C1 segment of cervical spinal cord (tissue), 14 donors: ENCODE results near the gene RNF10.
"Not testable (repeated sequence)": the region's sequence is repeated elsewhere in the genome, so short reads cannot be mapped to it uniquely, and the experiment has no call there.

Experiments used
- DNase-seq, 14 donors: peaks; one replicate each; lab custom pipeline; 2025; lab: John Stamatoyannopoulos, UW

Gene RNF10

DNA sequence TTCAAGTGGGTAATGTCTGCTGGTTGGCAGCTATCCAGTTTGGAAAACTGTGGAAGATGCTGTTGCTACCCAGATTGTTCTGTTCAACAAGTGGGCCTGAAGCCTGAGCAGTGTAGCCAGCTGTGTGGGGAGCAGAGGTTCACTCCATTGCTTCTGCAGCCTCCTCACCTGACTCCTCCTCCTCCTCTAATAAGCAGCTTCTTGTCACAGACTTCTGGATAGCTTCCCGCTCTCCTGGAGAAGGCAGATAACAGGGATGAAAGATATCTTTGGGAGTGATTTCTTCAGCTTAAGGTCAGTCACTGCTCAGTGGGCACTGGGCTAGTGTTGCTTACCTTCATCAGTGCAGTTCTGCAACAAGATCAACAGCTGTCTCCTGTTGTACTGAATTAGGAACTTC lies 45.0 kb downstream of the RNF10 start:
- DNase-seq = no peak

DNA sequence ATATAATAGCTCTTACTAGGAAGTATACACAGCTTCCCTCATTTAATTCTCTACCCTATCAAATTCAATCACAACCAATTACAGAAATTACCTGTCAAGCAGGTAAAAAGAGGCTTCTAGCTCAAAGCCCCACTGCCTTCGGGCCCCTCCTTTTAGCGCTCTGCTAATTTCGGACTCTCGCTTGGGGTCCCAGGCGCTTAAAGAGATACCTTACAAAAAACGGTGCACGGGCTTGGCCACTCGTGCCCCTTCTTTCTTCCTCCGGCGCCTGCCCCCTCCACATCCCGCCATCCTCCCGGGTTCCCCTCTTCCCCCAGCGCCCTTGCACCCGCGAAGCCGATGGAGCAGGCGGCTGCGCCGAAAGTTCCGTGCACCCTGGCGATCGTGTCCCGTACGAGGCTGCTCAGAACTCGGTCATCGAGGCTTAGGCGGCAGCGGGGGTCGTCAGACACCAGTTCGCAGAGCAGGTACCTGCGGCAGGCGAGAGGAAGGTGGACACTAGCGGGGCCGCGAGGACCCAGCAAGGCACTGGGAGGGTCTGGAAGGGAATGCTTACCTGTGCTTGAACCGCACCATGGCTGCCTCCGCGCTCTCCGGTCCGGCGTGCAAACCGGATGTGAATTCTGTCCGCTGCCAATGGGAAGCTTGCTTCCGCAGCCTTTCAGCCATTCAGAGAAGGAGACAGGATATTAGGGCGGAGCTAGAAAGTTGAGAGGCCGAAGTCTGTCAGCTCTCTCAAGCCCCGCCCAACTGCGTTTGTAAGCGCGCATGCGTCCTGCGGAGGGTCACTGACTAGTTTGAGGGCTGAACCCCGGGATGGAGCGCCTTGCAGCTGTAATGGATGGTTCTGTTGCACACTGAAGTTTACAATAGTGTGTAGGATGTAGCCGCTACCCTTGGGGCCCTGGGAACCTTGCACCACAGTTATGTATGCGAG lies 46.9 kb downstream of the RNF10 start, which contains the start of gene POP5:
POP5 (minus strand) TSS at position 616 of the 937 bp plus-strand sequence; CDS start at position 576, 40 bp downstream.
- peak; percentile 55 to 97 (median 92) for DNase-seq

DNA sequence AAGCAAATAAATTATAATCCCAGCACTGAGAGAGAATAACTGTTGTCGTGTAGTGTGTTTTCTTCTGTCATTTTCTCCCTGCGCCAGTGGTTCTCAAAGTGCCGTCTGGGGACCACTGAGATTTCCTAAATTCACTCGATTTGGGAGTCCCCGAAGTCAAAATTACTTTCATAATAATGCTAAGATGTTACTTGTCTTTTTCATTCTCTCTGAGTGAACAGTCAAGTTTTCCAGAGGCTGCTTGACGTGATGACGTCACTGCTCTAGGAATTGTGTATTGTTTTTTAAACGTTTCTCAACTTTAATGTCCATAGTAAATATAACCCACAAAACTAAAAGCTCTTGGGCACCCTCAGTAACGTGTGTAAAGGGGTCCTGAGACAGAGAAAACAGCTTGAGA lies 47.8 kb downstream of the RNF10 start:
- no peak for DNase-seq

DNA sequence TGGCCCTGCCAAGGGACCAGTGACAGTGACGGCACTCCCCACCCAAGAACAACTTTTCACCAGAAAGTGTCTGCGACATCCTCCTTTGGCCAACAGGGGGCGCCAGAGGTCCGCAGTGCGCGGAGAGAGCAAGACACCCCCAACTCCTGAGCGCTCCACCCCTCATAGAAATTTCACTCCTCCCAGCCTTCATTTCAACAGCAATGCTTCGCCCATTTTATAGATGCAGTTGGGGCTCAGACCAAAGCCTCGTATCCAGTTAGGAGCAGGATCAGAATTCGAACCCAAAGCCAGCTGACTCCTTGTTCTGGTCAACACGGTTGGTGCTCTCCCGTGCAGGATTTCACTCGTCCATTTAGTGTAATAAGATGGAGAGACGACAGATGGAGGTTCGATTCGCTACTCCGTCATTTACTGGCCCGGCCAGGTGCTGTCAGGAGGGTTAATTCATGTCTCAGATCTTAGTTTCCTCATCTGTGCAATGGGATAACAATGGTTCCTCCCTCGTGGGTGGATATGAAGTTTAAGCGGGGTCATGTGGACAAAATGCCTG lies 49.4 kb downstream of the RNF10 start:
- peak in 12 of 14 donors; percentile 26 to 76 (median 48) for DNase-seq

DNA sequence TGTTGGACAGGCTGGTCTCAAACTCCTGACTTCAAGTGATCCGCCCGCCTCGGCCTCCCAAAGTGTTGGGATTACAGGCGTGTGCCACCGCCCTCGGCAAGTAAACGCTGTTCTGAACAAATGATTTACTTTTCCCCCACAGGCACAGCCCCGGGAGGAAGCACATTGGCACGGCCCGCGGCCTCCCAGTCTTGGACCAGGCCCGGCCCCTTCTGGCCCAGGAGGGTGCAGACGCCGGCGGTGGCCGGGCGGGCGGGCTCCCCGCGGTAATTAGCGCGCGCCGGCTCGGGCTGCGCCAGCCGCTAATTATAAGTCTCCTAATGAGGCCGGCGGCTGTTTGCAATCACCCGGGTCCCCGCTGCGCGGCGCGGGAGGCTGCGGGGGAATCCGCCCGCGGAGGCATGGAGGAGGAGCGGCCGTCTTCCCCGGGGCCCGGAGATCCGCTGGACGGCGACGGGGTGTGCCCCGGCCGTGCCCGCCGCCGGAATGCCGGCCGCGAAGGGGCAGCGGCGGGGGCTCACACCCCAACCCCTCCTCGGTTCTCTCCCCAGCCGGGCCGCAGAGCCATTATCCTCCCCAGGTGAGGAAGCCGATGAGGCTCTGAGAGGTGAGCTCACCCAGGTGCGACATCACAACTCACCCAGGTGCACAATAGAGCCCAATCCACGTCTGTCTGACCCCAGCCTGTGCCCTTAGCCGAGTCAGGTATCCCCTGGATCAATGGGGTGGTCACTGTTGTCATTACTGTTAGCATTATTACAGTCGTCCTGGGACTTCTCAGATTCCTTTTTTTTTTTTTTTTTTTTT lies 50.4 kb downstream of the RNF10 start:
- peak in 9 of 14 donors; percentile 12 to 53 (median 28) for DNase-seq

DNA sequence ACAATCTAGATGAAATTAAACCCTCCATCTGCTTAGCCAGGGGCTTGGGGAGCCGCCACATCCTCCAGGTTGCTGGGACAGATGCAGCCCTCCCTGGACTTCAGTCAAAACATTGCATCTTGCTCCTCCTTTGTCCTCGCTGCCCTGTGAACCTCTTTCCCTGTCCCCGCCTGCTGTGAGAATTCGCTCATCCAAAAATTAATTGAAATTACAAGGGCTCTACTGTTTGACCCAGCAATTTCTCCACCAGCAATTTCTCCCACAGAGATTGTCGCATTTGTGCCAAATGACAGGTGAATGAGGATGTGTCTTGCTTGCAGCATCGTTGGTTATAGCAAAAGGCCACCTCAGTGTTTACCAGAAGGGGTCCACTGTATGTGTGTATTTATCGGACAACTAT lies 52.0 kb downstream of the RNF10 start:
- DNase-seq = peak in 1 of 14 donors; percentile 21

DNA sequence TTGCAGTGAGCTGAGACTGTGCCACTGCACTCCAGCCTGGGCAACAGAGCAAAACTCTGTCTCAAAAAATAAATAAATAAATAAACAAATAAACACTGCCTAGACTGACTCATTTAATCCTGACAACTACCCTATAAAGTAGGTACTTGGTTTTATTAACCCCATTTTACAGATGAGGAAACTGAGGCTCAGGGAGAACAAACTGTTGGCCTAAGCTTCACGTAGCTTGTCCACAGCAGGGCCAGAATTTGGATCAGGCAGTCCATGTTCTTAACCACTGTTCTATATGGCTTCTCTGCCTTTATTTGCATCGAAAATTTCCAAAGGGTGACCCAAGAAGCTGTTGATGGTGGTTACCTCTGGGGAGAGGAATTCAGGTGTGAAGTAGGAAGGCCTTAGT lies 52.7 kb downstream of the RNF10 start:
- DNase-seq = no peak

DNA sequence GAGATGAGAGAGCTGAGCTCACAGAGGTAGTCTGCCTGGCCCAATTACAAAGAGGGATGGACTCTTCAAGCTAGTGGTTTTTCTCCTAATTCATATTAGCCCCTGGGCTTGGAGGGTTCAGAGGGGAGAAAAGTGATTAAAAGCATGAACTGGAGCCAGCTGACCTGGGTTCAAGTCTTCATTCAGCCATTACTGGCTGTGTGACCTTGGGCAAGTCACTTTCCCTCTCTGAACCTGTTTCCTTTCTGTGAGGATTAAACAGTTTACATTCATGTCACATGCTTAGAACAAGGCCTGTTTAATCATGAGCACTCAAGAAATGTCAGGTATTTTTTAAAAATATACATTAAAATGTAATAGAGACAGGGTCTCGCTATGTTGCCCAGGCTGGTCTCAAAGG lies 54.2 kb downstream of the RNF10 start:
- no peak for DNase-seq

DNA sequence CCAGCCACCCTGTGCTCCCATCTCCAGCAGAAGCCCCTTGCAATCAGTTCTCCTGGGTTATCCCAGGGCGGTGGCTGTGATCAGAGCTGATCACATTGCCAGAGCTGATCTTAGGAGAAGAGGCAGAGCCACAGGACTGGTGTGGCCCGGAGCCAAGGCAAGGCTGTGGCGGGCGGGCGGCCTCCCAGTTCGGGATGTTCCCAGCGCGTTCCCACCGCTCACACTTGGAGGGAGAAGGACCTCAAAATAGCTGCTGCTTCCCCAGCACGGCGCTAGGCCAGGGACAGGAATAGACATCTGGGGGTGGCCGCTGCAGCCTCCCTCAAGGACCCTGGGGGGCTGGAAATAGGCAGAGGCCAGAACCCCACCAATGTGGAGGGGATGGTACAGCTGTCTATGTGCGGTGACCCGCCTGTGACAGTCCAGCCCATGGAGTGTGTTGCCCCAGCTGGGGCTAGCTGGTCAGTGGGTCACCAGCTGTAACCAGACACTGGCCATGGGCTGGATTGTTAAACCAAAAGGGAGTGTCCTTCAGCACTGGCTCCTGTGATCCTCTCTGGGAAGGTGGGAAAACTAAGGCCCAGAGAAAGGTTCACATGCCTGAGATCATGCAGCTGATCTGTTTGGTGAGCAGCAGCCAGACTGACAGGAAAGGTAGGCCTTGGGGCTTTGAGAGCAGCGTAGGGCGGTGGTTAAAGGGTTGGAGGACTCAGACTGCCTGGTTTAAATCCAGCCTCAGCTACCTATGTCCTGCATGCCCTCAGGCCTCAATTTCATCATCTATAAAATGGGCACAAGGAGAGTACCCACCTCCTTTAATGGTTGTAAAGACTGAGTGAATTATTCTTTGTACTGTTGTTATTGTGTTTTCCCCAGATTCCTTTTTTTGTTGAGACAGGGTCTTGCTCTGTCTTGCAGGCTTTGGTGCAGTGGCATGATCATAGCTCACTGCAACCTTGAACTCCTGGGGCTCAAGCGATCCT lies 55.1 kb downstream of the RNF10 start:
- DNase-seq = no peak

DNA sequence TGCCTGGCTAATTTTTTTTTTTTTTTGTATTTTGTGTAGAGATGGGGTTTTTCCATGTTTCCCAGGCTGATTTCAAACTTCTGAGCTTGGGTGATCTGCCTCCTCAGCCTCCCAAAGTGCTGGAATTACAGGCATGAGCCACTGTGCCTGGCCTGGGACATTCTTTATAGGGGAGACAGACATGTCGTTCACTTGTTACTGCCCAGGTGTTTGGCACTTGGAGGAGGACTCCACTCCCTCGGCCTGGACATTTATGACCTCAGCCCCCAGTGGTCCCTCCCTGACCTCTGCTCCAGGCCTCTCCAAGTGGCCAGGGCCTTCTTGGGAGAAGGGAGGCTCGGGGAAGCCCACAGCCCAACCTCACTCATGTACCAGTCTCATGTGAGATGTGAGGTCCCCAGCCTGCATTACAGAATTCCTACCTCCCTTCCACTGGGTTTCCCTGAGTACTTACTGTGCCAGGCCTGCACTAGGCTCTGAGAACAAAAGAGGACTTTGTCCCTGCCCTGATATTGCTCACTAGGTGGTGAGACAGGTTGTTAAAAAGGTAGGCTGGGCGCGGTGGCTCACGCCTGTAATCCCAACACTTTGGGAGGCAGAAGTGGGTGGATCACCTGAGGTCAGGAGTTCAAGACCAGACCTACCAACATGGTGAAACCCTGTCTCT lies 56.7 kb downstream of the RNF10 start:
- no peak for DNase-seq

DNA sequence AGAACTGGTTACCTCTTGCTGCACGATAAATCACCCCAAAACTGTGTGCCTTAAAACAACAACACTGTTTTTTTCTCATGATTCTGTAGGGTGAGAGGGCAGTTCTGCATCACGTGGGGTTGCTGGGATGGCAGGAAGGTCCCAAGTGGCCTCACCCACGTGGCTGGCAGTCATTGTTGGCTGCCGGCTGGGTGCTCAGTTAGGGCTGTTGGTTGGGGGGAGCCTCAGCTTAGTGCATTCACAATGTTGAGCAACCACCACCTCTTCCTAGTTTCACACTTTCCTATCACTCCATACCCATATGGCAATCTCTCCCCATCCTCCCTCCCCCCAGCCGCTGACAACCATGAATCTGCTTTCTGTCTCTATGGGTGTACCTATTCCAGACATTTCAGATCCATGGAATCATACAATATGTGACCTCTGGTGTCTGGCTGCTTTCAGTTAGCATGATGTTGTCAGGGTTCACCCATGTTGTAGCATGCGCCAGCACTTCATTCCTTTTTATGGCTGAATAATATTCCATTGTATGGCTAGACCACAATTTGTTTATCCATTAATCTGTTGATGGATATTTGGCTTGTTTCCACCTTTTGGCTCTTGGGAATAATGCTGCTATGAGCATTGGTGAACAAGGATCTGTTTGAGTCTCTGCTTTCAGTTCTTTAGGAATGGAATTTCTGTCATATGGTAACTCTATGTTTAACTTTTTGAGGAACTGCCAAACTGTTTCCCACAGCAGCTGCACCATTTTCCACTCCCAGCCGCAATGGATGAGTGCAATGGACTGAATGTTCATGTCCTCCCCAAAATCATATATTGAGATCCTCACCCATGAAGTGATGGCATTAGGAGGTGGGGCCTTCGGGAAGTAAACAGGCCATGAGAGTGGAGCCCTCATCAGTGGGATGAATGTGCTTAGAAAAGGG lies 58.2 kb downstream of the RNF10 start:
- DNase-seq = no peak

DNA sequence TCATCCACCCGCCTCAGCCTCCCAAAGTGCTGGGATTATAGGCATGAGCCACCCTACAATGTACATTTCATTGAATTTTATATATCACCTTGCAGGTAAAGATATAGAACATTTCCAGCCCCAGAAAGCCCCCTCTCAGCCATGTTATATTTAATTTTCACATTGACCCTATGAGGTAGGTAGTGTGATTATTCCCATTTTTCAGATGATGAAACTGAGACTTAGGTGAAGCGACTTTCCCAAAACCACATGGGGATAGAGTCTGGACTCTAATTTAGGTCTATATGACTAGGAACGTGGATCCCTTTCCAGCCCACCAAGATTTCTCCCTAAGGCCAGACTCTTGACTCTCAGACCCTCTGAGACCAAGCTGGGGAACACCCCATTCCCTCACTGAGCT lies 62.7 kb downstream of the RNF10 start:
- DNase-seq = no peak

DNA sequence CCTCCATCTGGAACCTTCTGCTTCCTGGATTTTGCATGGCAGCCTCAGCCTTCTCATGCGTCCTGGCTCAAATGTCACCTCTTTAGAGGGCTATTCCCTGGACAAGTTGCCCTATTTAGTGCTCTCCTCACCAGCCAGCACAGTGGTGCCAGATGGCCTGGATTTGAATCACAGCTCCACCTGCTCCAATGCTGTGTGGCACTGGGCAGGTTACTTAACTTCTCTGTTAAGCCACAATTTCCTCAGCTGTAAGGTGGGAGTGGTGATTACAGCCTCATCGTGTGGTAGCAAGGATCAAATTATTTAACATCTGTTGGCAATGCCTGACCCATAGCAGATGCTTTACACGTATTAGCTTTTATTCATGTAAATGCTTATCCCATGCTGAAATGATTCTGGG lies 63.7 kb downstream of the RNF10 start:
- DNase-seq = no peak

DNA sequence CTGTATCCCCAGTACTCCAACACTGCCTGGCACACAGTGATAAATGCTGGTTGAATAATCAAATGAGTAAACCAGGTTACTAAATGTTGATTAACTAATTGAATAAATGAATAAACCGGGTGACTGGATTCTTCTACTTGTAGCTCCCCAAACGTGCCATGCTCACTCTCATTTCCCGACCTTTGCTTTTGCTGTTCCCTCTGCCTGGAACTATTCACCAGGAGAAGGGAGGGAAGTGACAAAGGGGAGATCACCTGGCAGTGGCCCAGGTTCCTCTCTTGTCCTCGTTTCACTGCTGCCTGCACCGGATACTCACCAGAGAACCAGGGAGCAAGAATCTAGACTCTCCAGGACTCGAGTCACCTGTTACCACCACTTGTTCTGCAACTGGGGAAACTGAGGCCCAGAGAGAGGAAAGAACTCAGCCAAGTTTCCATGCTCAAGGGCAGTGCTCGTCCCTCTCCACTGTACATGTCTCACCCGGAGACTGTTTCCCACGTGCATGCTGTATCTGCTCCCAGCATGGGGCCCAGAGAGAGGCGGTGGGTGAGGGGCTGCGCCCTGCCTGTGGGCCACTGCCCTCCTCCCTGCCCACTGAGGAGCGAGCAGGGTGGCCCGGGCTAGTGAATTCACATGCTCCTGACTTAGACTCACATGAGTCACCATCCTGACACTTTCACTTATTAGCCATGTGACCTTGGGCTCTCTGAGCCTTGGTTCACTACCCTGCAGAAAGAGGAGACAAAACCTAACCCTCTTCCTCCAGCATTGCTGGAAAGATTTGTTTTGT lies 64.7 kb downstream of the RNF10 start:
- DNase-seq = peak in 1 of 14 donors; percentile 13

DNA sequence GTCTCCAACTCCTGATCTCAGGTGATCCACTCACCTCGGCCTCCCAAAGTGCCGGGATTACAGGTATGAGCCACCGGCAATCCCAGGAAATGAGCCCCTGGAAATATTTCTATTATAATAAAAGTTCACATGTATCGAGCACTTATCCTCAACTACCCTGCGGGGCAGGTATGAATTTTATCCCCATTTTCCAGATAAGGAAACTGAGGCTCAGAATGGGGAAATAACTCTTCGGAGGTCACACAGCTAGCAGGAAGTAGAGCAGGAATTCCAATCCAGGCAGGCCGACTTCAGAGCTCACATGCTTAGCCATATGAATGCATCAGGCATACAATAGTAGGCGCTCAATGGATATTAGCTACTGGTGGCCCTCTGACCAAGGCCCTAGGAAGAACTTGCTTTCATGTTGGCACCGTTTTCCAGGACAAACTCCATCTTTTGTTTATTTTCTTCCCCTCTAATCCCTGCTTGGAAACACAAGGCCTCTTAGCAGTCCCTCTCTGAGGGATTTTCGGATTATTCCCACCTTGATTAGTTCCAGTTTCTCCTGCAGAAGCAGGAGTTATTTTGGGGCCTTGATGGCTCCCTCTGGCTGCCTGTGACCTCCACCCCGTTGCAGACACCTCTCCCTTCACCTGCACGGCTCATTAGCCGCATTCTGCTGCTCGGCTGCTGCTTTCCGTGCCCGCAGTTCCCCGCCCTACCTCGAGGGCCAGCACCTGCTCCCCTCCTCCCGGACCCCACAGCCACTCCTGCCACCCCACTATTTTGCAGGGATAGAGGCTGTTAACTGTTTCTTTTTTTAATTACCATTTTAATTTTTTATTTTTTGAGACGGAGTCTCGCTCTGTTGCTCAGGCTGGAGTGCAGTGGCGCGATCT lies 65.8 kb downstream of the RNF10 start:
- no peak for DNase-seq

DNA sequence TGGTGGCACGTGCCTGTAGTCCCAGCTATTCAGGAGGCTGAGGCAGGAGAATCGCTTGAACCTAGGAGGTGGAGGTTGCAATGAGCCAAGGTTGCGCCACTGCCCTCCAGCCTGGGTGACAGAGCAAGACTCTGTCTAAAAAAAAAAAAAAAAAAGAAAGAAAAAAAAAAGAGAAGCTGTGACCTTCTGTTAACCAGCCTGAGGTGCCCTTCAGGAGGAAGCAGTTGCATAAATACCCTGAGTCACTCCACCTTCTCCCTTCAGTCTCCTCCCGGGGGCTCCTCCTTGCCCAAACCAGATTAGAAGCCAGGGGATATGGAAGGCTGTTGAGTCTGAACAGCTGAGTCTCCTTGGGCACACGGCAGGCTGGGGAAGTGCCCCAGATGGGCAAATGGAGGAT lies 68.3 kb downstream of the RNF10 start:
- not testable (repeated sequence) for DNase-seq

DNA sequence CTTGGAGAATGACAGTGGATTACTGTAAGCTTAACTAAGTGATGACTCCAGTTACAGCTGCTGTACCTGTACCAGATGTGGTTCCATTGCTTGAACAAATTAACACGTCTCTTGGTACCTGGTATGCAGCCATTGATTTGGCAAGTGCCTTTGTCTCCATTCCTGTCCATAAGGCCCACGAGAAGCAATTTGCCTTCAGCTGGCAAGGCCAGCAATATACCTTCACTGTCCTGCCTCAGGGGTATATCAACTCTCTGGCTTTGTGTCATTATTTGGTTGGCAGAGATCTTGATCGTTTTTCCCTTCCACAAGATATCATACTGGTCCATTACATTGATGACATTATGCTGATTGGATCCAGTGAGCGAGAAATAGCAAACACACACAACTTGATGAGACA lies 76.4 kb downstream of the RNF10 start:
- no peak for DNase-seq
